ENCODE measurements around the gene CELSR1. TPM values are rescaled to one million over a fixed set of nuclear protein-coding genes. Genes with fewer than 3 reads are reported as not detected.

Gene CELSR1
- total RNA-seq, 2 donors from 2014 or later, result 24.4 to 34.1 TPM

DNA sequence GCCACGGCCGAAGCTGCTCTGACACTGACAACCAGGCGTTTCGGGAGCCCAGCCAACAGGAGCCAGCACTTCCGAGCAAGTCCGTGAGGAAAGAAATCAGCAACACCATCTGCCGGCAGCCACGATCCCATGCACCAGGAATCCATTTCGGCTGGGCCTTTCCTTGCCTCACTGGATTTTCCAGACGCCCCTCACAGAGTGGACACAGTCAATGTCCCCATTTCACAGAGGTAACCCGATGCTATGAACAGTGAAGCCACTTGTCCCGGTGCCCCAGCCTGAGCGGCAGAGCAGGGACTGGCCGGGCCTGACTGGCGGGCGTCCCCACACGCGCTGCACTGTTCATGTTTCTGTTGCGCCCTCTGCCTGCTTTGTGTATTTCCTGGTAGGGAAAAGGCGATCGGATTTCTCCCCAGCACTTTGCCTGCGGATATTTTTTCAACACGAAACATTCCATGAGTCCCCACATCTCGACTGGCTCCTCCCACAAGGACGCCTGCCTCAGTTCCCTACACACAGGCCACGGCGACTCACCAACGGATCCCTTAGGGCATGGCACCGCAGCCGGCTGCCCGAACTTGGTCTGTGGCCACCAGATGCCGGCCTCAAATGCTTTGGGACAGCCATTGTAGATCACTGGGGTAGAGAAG, 146.6 kb downstream of the CELSR1 start:
- no peaks in the 10 kb centered on the region for H3K9me3 Mint-ChIP-seq
- no peak for TF ChIP-seq CTCF (conservative IDR thresholded peaks at IDR 0.05)
- Histone ChIP-seq H3K27me3 (ENCODE audit: control insufficient read depth, insufficient read depth, low read length, poor library complexity, severe bottlenecking) (no peaks in the 10 kb centered on the region), H3K27ac (ENCODE audit: low read depth, low read length) (no peak overlapping the region), H3K36me3 (ENCODE audit: control insufficient read depth, insufficient read depth, low read length) (peaks cover 12% of the 10 kb centered on the region), H3K4me1 (ENCODE audit: control insufficient read depth, insufficient read depth, low read length) (no peaks in the 10 kb centered on the region), H3K4me3 (ENCODE audit: low read length) (no peak overlapping the region), H3K9ac (ENCODE audit: extremely low read depth, low read length, poor library complexity, severe bottlenecking) (no peak overlapping the region), H3K9me3 (ENCODE audit: control insufficient read depth, low read length) (no peaks in the 10 kb centered on the region)
- H3K4me1 Mint-ChIP-seq, result no peaks in the 10 kb centered on the region
- 85 to 88% methylated on average over 23 to 32 of the region's 32 CpGs for WGBS, 2 experiments (ENCODE audit: insufficient coverage in 1 of 2, insufficient read length in 1 of 2)
- peak; percentile 65 for DNase-seq
- no peaks in the 10 kb centered on the region for H3K27me3 Mint-ChIP-seq (ENCODE audit: insufficient read depth)
- no peak overlapping the region for H3K4me3 Mint-ChIP-seq
- peak overlapping the region; percentile 74 for H3K27ac Mint-ChIP-seq
- peaks cover 21% of the 10 kb centered on the region for H3K36me3 Mint-ChIP-seq (ENCODE audit: low read depth)

- H3K27me3 ChIP-seq (ENCODE audit: control insufficient read depth, insufficient read depth, low read length, poor library complexity, severe bottlenecking), result no peaks in the 10 kb centered on the region
- peaks cover 22% of the 10 kb centered on the region for H3K36me3 Mint-ChIP-seq (ENCODE audit: low read depth)
- no peaks in the 10 kb centered on the region for H3K9me3 ChIP-seq (ENCODE audit: control insufficient read depth, low read length)
- no peaks in the 10 kb centered on the region for H3K9me3 Mint-ChIP-seq
- H3K4me3 ChIP-seq (ENCODE audit: low read length), result no peak overlapping the region
- WGBS, 2 experiments (ENCODE audit: insufficient coverage in 1 of 2, insufficient read length in 1 of 2), result 93 to 100% methylated on average over 2 to 20 of the region's 20 CpGs
- H3K27ac ChIP-seq (ENCODE audit: low read depth, low read length), result no peak overlapping the region
- H3K9ac ChIP-seq (ENCODE audit: extremely low read depth, low read length, poor library complexity, severe bottlenecking), result no peak overlapping the region
- no peak for TF ChIP-seq CTCF (conservative IDR thresholded peaks at IDR 0.05)
- peaks cover 12% of the 10 kb centered on the region for H3K36me3 ChIP-seq (ENCODE audit: control insufficient read depth, insufficient read depth, low read length)
- H3K4me3 Mint-ChIP-seq, result no peak overlapping the region
- no peaks in the 10 kb centered on the region for H3K4me1 Mint-ChIP-seq
- peak overlapping the region; percentile 44 for H3K27ac Mint-ChIP-seq
- H3K4me1 ChIP-seq (ENCODE audit: control insufficient read depth, insufficient read depth, low read length), result no peaks in the 10 kb centered on the region
- no peak for DNase-seq
- H3K27me3 Mint-ChIP-seq (ENCODE audit: insufficient read depth), result no peaks in the 10 kb centered on the region
Observed at GRCh38 chr22:46390105-46390651, 147.2 kb downstream of the CELSR1 start.

- no peak for TF ChIP-seq CTCF (conservative IDR thresholded peaks at IDR 0.05)
- peaks cover 12% of the 10 kb centered on the region for H3K36me3 ChIP-seq (ENCODE audit: control insufficient read depth, insufficient read depth, low read length)
- no peak overlapping the region for H3K4me3 ChIP-seq (ENCODE audit: low read length)
- peaks cover 25% of the 10 kb centered on the region for H3K36me3 Mint-ChIP-seq (ENCODE audit: low read depth)
- H3K27ac ChIP-seq (ENCODE audit: low read depth, low read length), result no peak overlapping the region
- no peaks in the 10 kb centered on the region for H3K27me3 Mint-ChIP-seq (ENCODE audit: insufficient read depth)
- no peaks in the 10 kb centered on the region for H3K9me3 Mint-ChIP-seq
- no peak overlapping the region for H3K27ac Mint-ChIP-seq
- H3K9ac ChIP-seq (ENCODE audit: extremely low read depth, low read length, poor library complexity, severe bottlenecking), result no peak overlapping the region
- H3K4me1 Mint-ChIP-seq, result no peaks in the 10 kb centered on the region
- no peaks in the 10 kb centered on the region for H3K9me3 ChIP-seq (ENCODE audit: control insufficient read depth, low read length)
- no peaks in the 10 kb centered on the region for H3K4me1 ChIP-seq (ENCODE audit: control insufficient read depth, insufficient read depth, low read length)
- DNase-seq, result no peak
- no peak overlapping the region for H3K4me3 Mint-ChIP-seq
- H3K27me3 ChIP-seq (ENCODE audit: control insufficient read depth, insufficient read depth, low read length, poor library complexity, severe bottlenecking), result no peaks in the 10 kb centered on the region
- 93 to 94% methylated on average over 24 to 30 of the region's 30 CpGs for WGBS, 2 experiments (ENCODE audit: insufficient coverage in 1 of 2, insufficient read length in 1 of 2)
Observed at GRCh38 chr22:46389081-46389480, 148.3 kb downstream of the CELSR1 start.
